GM19455 (cell line): ENCODE measurements around the gene KIZ.
"Not testable (repeated sequence)": the region's sequence is repeated elsewhere in the genome, so short reads cannot be mapped to it uniquely, and the experiment has no call there.

Experiments used
- ATAC-seq: cut with Tn5 transposase; IDR thresholded peaks from one replicate; pipeline ENCODE4 v1.9.1; 2021; ENCODE audit not compliant: unreplicated experiment

Gene KIZ

GRCh38 chr20:21225215-21225947 lies 99.5 kb downstream of the KIZ start:
- ATAC-seq, result no peak

GRCh38 chr20:21228511-21228910 lies 102.6 kb downstream of the KIZ start:
- peak; percentile 82 for ATAC-seq

- ATAC-seq, result no peak
These were observed 103.3 kb downstream of the KIZ start for GRCh38 chr20:21229163-21229562.

- ATAC-seq, result no peak
These were observed 104.3 kb downstream of the KIZ start for GRCh38 chr20:21230220-21230619.

GRCh38 chr20:21230686-21231085 lies 104.8 kb downstream of the KIZ start:
- ATAC-seq, result no peak

- no peak for ATAC-seq
These were observed 106.8 kb downstream of the KIZ start for GRCh38 chr20:21232546-21233280.

GRCh38 chr20:21234324-21234723 lies 108.4 kb downstream of the KIZ start:
- no peak for ATAC-seq

- no peak for ATAC-seq
These were observed 109.1 kb downstream of the KIZ start for GRCh38 chr20:21234806-21235483.

GRCh38 chr20:21235484-21236445 lies 109.9 kb downstream of the KIZ start:
- no peak for ATAC-seq

GRCh38 chr20:21237956-21238799 lies 112.3 kb downstream of the KIZ start:
- ATAC-seq, result no peak

- no peak for ATAC-seq
These were observed 113.1 kb downstream of the KIZ start for GRCh38 chr20:21238818-21239536.

- ATAC-seq, result no peak
These were observed 114.5 kb downstream of the KIZ start for GRCh38 chr20:21240394-21240793.

- ATAC-seq, result no peak
These were observed 115.5 kb downstream of the KIZ start for GRCh38 chr20:21241406-21241805.

GRCh38 chr20:21243811-21244210 lies 117.9 kb downstream of the KIZ start:
- no peak for ATAC-seq

GRCh38 chr20:21244808-21245207 lies 118.9 kb downstream of the KIZ start:
- ATAC-seq, result no peak

GRCh38 chr20:21246161-21246560 lies 120.3 kb downstream of the KIZ start:
- ATAC-seq, result no peak

- ATAC-seq, result not testable (repeated sequence)
These were observed 121.8 kb downstream of the KIZ start for GRCh38 chr20:21247603-21248095.

- no peak for ATAC-seq
These were observed 125.4 kb downstream of the KIZ start for GRCh38 chr20:21251278-21251677.

GRCh38 chr20:21257192-21257591 lies 131.3 kb downstream of the KIZ start:
- no peak for ATAC-seq
